ENCODE results near the gene ZNF385D.

The ZNF385D gene

DNA sequence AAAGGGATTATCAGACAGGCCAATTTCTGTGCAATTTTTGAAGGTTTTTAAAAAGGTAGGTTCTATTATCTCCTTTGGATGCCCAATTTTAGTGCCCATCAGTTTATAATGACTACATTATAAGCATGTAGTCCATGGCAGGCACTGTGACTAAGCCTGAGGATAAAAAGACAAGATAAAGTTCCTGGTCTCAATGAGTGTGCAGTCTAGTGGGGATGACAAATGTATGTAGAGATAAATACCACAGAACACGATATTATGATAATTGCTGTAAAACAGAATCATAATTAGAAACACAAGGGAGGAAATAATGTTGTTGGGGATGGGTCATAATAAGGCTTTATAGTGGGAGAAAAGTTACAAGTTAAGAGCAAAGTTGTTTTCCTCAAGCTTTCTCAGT lies 163.1 kb downstream of the ZNF385D start:
- no peak for DNase-seq

DNA sequence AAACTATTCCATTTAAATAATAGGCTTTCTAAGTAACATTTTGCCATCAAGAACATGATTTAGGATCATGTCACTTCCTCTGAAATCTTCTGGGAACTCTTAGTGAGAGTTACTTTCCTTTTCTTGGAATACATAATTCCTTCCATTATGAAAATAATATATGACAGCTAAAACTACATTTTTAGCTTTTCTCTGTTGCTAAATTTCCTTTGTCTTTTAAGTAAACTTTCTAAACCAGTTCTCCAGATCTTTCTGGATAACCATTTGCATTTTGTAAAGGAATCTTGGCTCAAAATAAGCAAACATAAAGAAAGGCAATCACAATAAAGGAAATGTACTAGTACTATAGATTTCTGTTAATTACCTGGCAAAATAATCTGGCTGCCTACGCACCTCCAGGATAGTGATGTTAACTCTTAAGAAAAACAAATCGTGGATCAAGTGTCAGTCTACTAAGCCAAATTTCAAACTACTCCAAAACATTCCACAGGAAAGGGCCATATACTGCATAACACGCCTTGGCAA lies 165.7 kb downstream of the ZNF385D start:
- no peak for DNase-seq

DNA sequence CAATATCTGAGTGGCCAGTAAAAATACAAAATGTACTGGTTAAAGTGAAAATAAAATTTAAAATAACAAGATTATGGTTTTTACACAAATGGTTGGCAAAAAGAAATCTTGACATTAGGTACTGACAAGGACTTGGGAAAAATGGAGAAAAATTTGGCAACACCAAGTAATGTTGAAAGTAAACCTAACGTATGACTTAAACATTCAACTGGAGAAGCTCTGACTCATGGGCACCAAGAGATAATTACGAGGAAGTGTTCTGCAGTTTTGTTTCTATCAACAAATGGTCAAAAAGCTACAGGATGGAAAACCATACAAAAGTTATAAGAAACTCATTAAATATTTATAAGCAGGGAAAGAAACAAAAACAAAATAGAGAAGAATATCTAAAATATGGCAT lies 177.7 kb downstream of the ZNF385D start:
- DNase-seq: no peak

DNA sequence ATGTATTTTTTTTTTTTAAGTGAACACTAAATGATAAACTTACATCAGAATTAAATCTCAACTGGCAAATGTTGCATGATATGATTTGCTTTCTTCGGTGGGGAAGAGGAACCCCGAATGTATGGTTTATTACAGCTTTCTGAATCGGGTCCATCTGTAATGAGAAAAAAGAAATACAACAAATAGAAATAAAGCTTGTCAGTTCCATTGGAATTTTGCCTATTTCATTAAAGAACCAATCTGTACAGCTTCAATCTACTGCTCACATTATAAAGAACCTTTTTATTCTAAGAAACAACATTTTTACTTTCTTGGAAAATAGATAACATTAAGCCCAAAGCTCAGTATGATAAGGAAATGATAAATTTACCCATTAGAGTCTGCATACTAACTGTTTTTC lies 186.5 kb downstream of the ZNF385D start:
- DNase-seq: no peak

DNA sequence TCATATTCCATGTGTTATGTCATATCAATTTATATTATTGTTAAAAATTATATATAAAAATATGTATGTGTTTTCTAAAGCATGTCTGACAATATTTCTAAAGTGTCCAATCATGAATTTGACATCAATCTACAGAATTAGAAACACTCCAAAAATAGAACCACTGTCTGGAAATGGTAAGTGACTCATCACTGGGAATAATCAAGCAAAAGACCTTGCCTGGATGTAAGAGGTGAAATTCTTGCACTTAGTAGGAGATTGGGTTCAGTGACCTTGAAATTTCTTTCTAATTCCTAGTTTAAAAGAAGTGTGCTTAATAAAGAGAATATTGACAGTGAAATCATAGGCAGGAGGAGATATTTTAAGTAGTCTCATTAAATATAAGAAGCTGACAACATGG lies 188.8 kb downstream of the ZNF385D start:
- DNase-seq: no peak

DNA sequence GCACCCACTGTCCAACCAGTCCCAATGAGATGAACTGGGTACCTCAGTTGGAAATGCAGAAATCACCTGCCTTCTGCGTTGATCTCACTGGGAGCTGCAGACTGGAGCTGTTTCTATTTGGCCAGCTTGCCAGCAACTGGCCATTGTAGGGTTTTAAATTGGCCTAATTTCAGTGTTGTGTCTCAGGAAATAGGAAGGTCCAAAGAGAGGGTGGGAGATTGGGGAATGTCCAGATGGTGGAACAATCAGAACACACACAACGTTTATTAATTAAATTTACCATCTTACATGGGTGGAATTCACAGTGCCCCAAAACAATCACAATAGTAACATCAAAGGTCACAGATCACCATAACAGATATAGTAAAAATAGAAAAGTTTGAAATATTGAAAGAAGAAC lies 189.5 kb downstream of the ZNF385D start:
- DNase-seq: no peak

DNA sequence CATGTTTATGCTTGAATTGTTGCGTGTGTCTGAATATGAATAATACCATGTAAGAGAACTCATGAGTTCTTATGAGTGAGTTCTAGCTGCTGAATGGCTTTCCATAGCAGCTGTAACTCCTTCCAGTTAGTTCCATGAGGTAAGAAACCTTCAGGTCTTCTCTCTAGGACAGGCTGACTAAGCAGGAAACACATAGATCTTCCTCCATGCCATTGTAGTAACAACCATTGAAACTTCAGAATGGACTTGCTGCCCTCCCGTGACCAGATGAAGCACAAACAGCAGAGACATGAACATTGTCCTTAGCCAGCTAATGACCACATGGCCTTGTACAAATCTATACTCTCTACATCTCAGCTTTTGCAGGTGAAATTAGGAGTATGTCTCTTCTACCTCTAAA lies 200.0 kb downstream of the ZNF385D start:
- no peak for DNase-seq

DNA sequence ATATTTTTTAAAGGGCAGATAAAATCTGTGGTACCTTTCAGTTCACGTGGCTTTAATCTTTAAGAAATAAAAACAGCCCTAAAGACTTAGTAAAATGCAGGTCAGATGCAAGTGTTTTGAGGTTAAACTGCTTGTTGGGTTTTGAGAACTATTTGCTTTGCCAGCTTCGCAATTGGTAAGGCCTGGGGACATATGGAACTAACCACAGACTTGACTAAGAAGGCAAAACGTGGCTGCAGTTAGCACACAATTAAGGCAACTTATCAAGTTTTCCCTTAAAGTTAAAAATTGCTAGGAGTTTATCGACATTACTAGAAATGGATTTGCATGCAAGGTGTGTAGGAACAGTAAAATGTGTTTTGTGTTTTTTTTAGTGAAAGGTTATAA lies 206.9 kb downstream of the ZNF385D start:
- no peak for DNase-seq

DNA sequence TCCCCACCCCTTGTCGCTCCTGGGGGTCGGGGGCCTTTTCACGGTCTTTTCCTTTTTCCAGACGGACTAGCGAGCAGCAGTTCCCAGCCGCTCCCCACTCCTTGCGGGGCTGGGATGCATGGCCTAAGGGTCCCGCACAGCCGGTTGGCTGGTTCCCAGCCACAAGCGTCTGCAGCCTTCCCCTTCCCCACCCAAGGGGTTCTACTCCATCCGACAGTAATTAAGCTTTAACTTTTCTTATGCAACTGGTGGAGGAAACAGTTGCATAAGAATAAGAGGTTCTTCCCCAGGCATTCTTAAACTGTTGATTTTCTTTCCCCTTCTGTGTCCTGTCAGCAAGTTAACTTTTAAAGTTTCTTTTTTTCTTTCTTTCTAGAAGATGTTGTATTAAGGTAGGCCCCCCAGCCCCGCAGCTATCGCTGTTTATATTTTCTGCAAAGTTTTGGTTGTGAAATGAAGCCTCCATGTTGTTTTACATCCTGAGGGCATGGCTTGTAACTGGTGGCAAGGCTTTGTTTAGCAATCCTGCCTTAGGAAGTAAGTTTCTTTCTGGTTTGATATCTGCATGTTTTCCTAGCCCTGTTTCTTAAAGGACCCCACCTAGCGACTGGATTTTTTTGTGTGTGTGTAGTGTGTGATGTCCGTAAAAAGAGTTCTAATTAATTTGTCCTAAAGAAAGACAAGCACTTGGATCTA lies 207.5 kb downstream of the ZNF385D start:
- DNase-seq: no peak

DNA sequence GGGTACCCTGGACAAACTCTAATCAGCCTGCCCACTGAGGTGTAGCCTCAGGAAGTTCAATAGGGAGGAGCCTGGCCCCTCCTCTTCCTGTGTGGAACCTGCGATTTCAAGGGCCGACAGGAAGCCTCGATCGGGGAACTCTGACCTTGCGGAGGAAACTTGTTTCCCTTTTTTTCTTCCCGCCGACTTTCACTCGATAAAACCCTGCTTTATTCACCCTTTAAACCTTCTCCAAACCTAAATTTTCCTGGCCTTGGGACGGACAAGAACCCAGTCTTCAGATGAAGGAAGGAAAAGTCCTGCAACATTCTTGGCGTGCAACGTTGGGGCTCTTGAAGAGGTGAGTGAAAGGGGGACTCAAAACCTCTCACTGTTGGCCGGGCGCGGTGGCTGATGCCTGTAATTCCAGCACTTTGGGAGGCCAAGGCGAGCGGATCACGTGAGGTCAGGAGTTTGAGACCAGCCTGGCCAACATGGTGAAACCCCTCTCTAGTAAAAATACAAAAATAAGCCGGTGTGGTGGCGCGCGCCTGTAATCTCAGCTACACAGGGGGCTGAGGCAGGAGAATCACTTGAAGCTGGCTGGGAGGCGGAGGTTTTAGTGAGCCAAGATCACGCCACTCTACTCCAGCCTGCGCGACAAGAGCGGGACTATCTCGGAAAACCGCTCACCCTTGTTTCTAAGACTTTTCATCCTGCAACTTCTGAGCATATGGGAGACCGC lies 208.2 kb downstream of the ZNF385D start:
- no peak for DNase-seq

DNA sequence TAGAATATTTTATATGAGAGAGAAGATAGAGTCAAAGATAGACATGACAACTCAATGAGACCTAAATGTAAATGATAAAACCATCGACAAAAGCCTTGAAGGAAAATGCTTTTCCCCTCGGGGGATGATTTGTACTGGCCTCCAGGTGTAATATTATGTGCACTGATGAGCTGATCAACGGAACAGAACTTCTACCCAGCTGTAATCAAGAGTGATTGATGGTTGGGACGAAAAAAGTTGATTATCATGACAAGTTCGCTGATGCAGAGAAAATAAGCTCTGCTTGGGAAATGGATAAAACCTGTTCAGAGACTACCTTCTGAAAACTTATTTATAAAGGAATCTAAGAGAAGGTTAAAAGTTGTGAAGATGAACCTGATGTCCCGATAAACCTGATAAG lies 210.7 kb downstream of the ZNF385D start:
- no peak for DNase-seq

DNA sequence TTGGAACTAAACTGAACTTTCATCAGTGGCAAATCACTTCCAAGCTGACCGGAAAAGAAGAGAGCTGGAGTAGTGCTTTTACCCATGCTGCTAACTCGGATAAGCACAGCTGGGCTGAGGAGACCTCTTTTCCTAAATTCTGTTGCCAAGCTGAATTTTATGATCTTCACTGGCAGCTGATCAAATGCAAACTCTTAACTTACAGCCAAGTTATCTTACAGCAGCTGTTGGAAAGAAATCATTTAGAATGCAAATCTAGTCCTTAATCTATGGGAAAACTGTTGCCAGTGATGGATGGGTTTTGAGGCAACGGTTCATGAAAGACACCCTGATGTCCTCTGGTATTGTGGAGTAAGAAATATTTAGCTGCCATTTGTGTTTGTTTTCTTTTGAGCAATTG lies 216.5 kb downstream of the ZNF385D start:
- DNase-seq: no peak

DNA sequence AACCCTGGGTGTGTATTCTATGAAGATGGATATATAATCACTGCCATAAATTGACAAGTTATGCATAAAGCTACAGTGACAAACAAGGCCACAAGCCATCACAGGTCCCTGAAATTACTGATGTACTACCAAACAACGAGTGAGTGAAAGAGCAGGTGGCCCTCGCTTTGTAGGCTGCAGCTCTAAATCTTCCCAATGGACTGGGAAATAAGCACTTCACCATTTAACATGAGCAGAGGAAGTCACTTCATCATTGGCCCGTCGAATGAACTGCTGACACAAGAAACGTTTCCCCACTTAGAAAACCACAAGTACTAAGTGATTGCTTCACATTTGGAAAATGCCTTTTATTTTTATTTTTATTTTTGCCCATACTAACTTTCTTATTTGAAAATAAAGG lies 218.0 kb downstream of the ZNF385D start:
- DNase-seq: no peak

DNA sequence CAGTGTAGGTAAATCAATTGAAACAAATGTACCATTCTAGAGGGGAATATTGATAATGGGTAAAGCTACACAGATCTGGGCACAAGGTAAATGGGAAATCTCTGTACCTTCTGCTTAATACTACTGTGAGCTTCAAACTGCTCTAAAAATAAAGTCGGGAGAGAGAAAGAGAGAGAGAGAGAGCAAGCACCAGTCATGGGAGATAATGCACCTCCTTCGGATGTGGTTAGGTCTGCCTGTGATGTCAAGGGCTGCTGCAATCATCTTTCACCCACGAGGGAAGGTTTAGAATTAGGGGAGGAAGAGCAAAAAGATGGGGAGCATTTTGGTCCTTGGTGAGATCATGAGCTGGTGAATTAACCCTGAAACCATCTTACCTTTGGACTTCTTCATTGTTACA lies 219.1 kb downstream of the ZNF385D start:
- no peak for DNase-seq

DNA sequence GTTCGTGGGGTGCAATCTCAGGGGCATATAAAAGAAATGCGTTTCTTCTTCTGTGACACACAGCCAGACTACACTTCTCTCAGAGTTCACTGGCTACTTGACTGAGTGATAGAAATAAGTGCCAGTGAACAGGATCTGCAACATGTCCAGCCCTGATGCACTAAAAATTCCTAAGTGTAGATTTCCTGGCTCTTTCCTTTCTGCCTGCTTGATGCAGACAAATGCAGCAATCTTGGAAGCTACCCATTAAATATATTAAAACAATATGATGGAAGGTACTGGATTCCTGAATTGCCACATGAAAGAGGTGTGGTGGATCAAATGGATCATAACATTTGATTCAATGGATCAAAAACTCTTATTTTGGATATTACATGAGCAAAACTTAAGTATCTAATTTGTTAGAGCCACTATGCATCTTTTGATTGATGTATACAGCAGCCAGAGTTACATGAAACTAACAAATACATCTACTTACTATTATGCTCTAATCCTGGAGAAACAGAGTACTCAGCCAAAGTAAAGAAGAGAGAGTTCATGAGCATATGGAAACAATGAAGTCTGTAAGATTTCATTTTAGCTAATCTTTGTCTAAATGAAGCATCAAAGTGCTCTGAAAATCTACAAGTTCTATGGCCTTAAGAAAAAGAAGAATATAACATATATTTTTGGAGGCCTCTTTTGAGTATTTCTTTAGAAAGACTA lies 222.6 kb downstream of the ZNF385D start:
- DNase-seq: no peak

DNA sequence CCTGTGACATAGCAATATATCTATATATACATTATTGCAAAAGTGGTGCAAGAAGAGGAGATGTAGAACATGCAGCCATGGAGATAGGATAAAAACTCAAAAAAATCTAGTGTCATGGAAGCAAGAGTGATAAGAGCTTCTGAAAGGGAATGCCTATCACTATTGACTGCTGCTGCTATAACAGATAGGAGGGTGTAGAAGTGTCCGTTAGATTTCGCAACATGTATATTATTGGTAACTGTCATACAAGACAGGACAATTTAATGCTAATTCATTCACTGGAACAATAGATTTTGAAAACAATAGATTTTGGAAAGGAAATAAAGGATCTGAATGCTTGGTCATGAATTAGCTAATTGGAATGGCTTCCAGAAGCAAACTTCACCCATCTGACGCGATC lies 224.5 kb downstream of the ZNF385D start:
- no peak for DNase-seq

DNA sequence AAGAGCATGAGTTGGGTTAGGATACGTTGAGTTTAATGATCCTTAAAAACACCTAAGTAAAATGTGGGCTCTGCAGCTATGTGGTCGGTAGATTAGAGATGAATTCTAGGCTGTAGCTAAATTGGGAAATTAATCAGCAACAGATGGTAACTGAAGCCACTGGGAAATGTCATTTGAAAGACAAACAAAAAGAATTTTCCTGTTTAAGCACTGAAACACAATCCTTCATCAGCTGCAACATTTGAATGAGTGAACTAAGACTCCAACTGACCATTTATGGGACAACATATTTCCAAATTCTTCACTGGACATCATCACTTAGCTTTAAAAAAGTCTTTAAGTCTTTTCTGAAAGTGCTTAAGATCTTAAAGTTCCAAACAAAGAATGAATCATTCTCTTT lies 226.9 kb downstream of the ZNF385D start:
- DNase-seq: no peak

DNA sequence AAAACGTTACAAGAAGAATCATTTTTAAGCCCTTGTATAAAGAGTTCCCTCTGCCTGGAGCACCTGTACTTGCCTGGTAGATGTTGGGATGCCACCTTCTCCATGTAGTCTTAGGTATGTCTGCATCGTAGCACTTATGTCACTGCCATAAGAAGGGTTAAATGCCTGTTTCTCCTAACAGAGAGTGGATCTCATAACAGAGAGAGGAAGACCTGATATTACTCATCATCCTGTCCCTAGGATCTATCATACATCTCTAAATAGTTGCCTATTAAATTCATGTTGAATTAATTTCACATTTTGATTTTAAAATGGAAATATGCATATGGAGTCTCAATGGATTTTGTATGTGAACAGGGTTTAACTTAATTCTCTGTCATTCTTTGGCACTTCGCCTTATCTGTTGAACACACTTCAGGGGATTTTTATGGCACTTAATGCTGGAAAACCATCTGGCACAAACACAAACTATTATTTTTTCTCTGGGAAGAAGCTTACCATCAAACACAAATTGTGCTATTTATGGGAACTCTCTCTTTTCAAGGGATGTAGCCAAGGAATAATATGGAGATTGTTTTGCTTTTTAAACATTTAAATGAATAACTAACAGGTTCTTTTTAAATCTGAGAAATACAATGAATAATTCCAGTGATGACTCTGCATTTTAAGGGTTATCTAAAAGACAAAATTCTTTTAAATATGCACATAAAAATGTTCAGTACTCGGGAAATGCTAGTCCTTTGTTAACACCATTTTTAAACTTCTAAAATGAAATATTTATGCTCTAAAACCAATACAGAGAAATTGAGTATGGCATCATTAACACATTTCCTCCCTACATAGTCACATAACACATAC lies 230.7 kb downstream of the ZNF385D start:
- no peak for DNase-seq

DNA sequence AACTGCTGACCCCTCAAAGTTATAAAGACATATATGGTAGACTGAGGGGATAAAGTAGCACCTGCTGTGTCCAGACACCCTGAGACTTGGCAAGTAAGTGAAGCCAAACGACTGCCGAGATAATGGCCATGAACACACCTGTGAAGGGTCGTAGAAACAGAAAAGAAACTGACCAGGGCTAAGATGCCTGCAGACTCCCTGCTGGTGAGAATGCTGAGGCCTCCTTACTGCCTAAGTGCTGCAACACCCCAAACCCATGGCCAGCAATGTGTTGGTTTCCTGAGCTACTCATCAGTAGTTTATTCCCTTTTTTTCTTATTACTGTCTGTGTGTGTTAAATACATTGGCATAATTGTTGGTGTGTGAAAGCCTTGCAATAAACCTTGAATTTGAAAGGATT lies 233.8 kb downstream of the ZNF385D start:
- no peak for DNase-seq

DNA sequence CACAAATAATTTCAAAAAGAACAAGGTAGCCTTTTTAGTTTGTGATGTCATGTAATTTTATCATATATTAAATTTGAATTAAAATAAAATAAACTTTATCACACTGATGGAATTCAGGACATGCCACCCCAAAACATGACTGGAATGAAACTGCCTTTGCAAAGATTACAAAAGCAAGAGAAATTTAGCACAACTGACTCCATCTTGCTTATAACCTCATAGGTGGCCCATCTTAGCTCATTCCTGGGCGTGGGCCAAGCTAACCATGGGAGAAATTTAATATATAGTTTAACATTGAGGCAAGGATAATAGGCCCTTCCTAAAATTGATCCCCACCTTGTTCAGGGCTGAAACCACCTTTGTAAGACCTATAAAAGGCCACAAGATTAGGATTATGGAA lies 235.6 kb downstream of the ZNF385D start:
- DNase-seq: no peak

DNA sequence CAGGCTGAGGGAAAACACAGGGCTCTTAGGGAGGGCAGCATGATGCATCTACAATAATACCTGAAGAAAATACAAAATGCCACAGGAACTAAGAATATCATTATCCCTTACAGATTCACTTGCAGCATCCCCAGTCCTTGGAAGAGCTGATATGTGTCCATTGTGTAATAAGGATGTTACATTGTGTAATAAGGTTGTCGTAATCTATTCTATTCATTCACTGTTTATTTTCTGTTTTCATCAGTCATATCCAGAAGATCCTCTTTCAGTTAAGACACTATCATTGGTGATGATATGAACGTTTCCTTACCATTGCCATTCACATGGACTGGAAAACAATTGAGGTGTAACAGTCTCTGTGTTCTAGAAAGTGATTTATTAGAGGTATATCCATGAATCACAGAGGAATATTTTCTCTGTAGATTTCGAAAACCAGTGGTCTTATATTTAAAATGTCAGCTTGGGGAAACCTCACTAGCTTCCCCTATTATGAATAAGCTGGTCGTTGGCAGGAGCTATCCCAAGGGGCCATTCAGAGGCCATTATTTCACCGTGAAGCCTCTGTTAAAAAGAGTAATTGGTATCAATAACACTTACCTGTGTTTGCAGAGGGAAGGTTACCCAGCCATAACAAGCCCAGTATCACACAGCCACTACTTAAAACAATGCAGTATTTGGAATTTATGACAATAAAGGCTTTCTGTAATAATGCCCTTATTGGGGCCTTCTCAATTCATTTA lies 241.1 kb downstream of the ZNF385D start:
- DNase-seq: no peak

DNA sequence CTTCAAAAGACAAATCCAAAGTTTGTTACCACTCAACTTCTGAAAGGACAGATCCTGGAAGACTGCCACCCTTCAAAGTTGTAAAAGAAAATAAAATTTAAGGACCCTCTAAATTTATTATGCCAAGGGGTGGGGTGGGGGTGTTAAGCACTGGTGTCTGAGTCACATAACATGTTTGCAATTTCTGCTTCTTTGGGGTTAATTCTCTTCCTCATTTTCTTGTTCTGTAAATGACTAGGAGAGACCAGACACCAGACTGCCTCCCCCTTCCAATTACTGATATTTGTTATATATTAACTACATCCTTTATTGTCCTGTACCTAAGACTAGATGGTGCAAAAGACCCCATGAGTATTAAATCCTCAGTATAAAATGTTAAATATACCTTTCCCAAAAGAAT lies 242.8 kb downstream of the ZNF385D start:
- no peak for DNase-seq
